Activated CD4-positive, alpha-beta T cell treated with anti-CD3 and anti-CD28 coated beads, Interleukin-2, amount 10 ng/mL, durations not matched to agents 7 days and 5 days (primary cell): ENCODE data around the gene SUGCT. TPM values are rescaled to one million over a fixed set of nuclear protein-coding genes. Genes with fewer than 3 reads are reported as not detected.

ENCODE experiments used
- CTCF ChIA-PET: fragments of 350-600 bp; sonication (Branson Sonifier 250); formaldehyde crosslinking; loops from one replicate; lab custom pipeline; 2021; ENCODE audit warnings: antibody characterized with exemption; lab: Charles Lee
- POLR2A ChIA-PET: fragments of 350-600 bp; sonication (Branson Sonifier 250); formaldehyde crosslinking; loops from one replicate; lab custom pipeline; 2021; ENCODE audit warnings: antibody characterized with exemption; lab: Charles Lee
- DNase-seq: peaks from one replicate; pipeline ENCODE4 v3.0.0-alpha.2; 2020
- H3K27ac Mint-ChIP-seq: one replicate; pipeline ENCODE4 v1.8.0; 2021; ENCODE audit warnings: mild to moderate bottlenecking, moderate library complexity, mixed read lengths
- H3K27me3 Mint-ChIP-seq: one replicate; pipeline ENCODE4 v1.8.0; 2021; ENCODE audit warnings: mixed read lengths
- H3K36me3 Mint-ChIP-seq: one replicate; pipeline ENCODE4 v1.8.0; 2021; ENCODE audit warnings: low read depth, mixed read lengths
- H3K4me1 Mint-ChIP-seq: one replicate; pipeline ENCODE4 v1.8.0; 2021; ENCODE audit warnings: mixed read lengths
- H3K4me3 Mint-ChIP-seq: one replicate; pipeline ENCODE4 v1.8.0; 2021; ENCODE audit warnings: mild to moderate bottlenecking, moderate library complexity, mixed read lengths
- H3K9me3 Mint-ChIP-seq: one replicate; pipeline ENCODE4 v1.8.0; 2021; ENCODE audit warnings: mixed read lengths
- total RNA-seq, 2 experiments: library from RNA; stranded (reverse); gene quantifications; one replicate each; pipeline ENCODE4 v1.2.3, GENCODE V29; 2021

SUGCT gene
- total RNA-seq, 2 experiments from 2014 or later, result not detected

- Mint-ChIP-seq H3K36me3 (no peaks in the 10 kb centered on the region), H3K4me1 (no peaks in the 10 kb centered on the region), H3K9me3 (peaks cover 4% of the 10 kb centered on the region), H3K4me3 (no peak overlapping the region), H3K27me3 (no peaks in the 10 kb centered on the region), H3K27ac (no peak overlapping the region)
- ChIA-PET POLR2A (no interaction called here), CTCF (no interaction called here)
- DNase-seq, result no peak
These were observed 769.1 kb downstream of the SUGCT start for GRCh38 chr7:40903872-40904271.

GRCh38 chr7:40907286-40907685, 772.5 kb downstream of the SUGCT start:
- Mint-ChIP-seq H3K36me3 (no peaks in the 10 kb centered on the region), H3K27me3 (no peaks in the 10 kb centered on the region), H3K9me3 (no peaks in the 10 kb centered on the region), H3K27ac (no peak overlapping the region), H3K4me1 (no peaks in the 10 kb centered on the region), H3K4me3 (no peak overlapping the region)
- ChIA-PET POLR2A (no interaction called here), CTCF (no interaction called here)
- DNase-seq, result no peak

GRCh38 chr7:40909346-40909980, 774.7 kb downstream of the SUGCT start:
- CTCF ChIA-PET, result no interaction called here
- H3K36me3 Mint-ChIP-seq, result no peaks in the 10 kb centered on the region
- no peak overlapping the region for H3K27ac Mint-ChIP-seq
- POLR2A ChIA-PET, result no interaction called here
- H3K4me3 Mint-ChIP-seq, result no peak overlapping the region
- H3K27me3 Mint-ChIP-seq, result no peaks in the 10 kb centered on the region
- DNase-seq, result no peak
- no peaks in the 10 kb centered on the region for H3K9me3 Mint-ChIP-seq
- no peaks in the 10 kb centered on the region for H3K4me1 Mint-ChIP-seq

Other genes starting within 250 kb of the SUGCT start
- 10 to 100 TPM; 49.0 to 68.6 TPM for gene CDK13, start 184.7 kb upstream of the SUGCT start, total RNA-seq
- gene MPLKIP, start 383 bp upstream of the SUGCT start, total RNA-seq, result 10 to 100 TPM; 30.9 to 38.4 TPM